Natural killer cell (primary cell): ENCODE measurements around the gene DLG5. TPM values are rescaled to one million over a fixed set of nuclear protein-coding genes. Genes with fewer than 3 reads are reported as not detected.

Experiments used
- ATAC-seq, 3 donors: fragments of 150-1000 bp in 2 of 3; fragments of 200-7000 bp in 1 of 3; cut with Tn5 transposase; 1 replicate in 1 of 3; 2 replicates in 2 of 3; pipeline ENCODE4 v1.10.0; 2021; ENCODE audit warnings: mild to moderate bottlenecking in 2 of 3, moderate library complexity in 2 of 3
- DNase-seq, 2 donors: peaks; one replicate each; pipeline versions ENCODE4 v3.0.0 to v3.0.0-alpha.2; 2013 to 2021; ENCODE audit warnings: mixed read lengths in 1 of 2
- H3K27ac ChIP-seq: one replicate; pipeline ENCODE4 v1.5.1; 2013; ENCODE audit warnings: mild to moderate bottlenecking, low read length
- H3K27me3 ChIP-seq: one replicate; pipeline ENCODE4 v1.6.1; 2013; ENCODE audit warnings: low read length; ENCODE audit not compliant: control insufficient read depth, insufficient read depth
- H3K36me3 ChIP-seq: one replicate; pipeline ENCODE4 v1.6.1; 2013; ENCODE audit warnings: low read length; ENCODE audit not compliant: control insufficient read depth, insufficient read depth
- H3K4me1 ChIP-seq: one replicate; pipeline ENCODE4 v1.6.1; 2013; ENCODE audit warnings: low read length; ENCODE audit not compliant: control insufficient read depth, insufficient read depth
- H3K4me3 ChIP-seq: one replicate; pipeline ENCODE4 v1.5.1; 2013; ENCODE audit warnings: low read length
- H3K9me3 ChIP-seq: one replicate; pipeline ENCODE4 v1.6.1; 2013; ENCODE audit warnings: low read length; ENCODE audit not compliant: control insufficient read depth, insufficient read depth
- H3K27ac Mint-ChIP-seq, 2 donors: one replicate each; pipeline ENCODE4 v1.8.0; 2022; ENCODE audit warnings: mild to moderate bottlenecking in 2 of 2, mixed read lengths in 2 of 2, moderate library complexity in 1 of 2
- H3K27me3 Mint-ChIP-seq, 2 donors: one replicate each; pipeline ENCODE4 v1.8.0; 2022; ENCODE audit warnings: low read depth in 2 of 2, mixed read lengths in 2 of 2
- H3K36me3 Mint-ChIP-seq: one replicate; pipeline ENCODE4 v1.8.0; 2022; ENCODE audit warnings: mixed read lengths
- H3K4me1 Mint-ChIP-seq, 2 donors: one replicate each; pipeline ENCODE4 v1.8.0; 2022; ENCODE audit warnings: mixed read lengths in 2 of 2
- H3K4me3 Mint-ChIP-seq: one replicate; pipeline ENCODE4 v1.8.0; 2022; ENCODE audit warnings: mild to moderate bottlenecking, moderate library complexity, mixed read lengths
- H3K9me3 Mint-ChIP-seq, 2 donors: one replicate each; pipeline ENCODE4 v1.8.0; 2022; ENCODE audit warnings: mixed read lengths in 2 of 2
- CTCF ChIP-seq: fragments of 200-600 bp; IDR thresholded peaks from one replicate; pipeline ENCODE4 v1.8.0; 2022; ENCODE audit warnings: antibody characterized with exemption
- WGBS: methylation state at CpG from one replicate; pipeline ENCODE4 v1.1.7; 2013; ENCODE audit warnings: missing lambda C conversion rate; ENCODE audit not compliant: insufficient coverage; 5-methylcytosine and 5-hydroxymethylcytosine counted together
- intact Hi-C: fragments of 100-400 bp; cut with micrococcal nuclease; formaldehyde crosslinking; loops from one replicate; pipeline ENCODE4 v1.14.2; 2022
- total RNA-seq, 4 donors: library from RNA; stranded (reverse); fragments of 120-200 nt in 1 of 4; gene quantifications; one replicate each; pipeline versions ENCODE4 v1.2.3 to v1.2.4, GENCODE V29; 2013 to 2022

DLG5 gene
- total RNA-seq, 3 donors from 2014 or later (not counting 1 experiment from before 2014, with no cell fraction given), result 52.8 to 75.0 (median 52.9) TPM

- Histone ChIP-seq H3K36me3 (peaks cover 68% of the 10 kb centered on the region), H3K4me1 (no peaks in the 10 kb centered on the region), H3K27ac (no peak overlapping the region), H3K4me3 (no peak overlapping the region), H3K9me3 (no peaks in the 10 kb centered on the region), H3K27me3 (no peaks in the 10 kb centered on the region)
- WGBS, result 81% methylated on average over 8 of the region's 9 CpGs
- DNase-seq, result no peak
- no peaks in the 10 kb centered on the region for H3K9me3 Mint-ChIP-seq
- no peaks in the 10 kb centered on the region for H3K4me1 Mint-ChIP-seq
- no peaks in the 10 kb centered on the region for H3K27me3 Mint-ChIP-seq
- no peak for ATAC-seq
- peaks cover 8% of the 10 kb centered on the region for H3K36me3 Mint-ChIP-seq
- TF ChIP-seq CTCF, result no peak
- no peak overlapping the region for H3K27ac Mint-ChIP-seq
- no peak overlapping the region for H3K4me3 Mint-ChIP-seq
- intact Hi-C loops, result no loop called here
Measured at GRCh38 chr10:77820349-77820748, 106.2 kb downstream of the DLG5 start.

- no peak overlapping the region for H3K27ac ChIP-seq
- no peak overlapping the region for H3K27ac Mint-ChIP-seq
- H3K27me3 Mint-ChIP-seq, result no peaks in the 10 kb centered on the region
Measured at GRCh38 chr10:77819210-77820112, 107.1 kb downstream of the DLG5 start.

GRCh38 chr10:77818378-77818777, 108.2 kb downstream of the DLG5 start:
- Histone ChIP-seq H3K4me3 (no peak overlapping the region), H3K27ac (no peak overlapping the region), H3K9me3 (no peaks in the 10 kb centered on the region), H3K36me3 (peaks cover 68% of the 10 kb centered on the region), H3K27me3 (no peaks in the 10 kb centered on the region), H3K4me1 (no peaks in the 10 kb centered on the region)
- peaks cover 8% of the 10 kb centered on the region for H3K36me3 Mint-ChIP-seq
- peak overlapping the region in 1 of 2 donors; percentile 37 for H3K27ac Mint-ChIP-seq
- 86% methylated on average over 4 of the region's 4 CpGs for WGBS
- DNase-seq (no peak), ATAC-seq (no peak)
- no peaks in the 10 kb centered on the region for H3K27me3 Mint-ChIP-seq
- no peak for TF ChIP-seq CTCF
- intact Hi-C loops, result no loop called here
- H3K4me3 Mint-ChIP-seq, result no peak overlapping the region
- H3K9me3 Mint-ChIP-seq, result no peaks in the 10 kb centered on the region
- no peaks in the 10 kb centered on the region for H3K4me1 Mint-ChIP-seq

More at GRCh38 chr10:77819210-77820112, 107.1 kb downstream of the DLG5 start:
- no peak for TF ChIP-seq CTCF
- H3K4me1 ChIP-seq, result no peaks in the 10 kb centered on the region
- no peak overlapping the region for H3K4me3 ChIP-seq
- no peaks in the 10 kb centered on the region for H3K27me3 ChIP-seq
- intact Hi-C loops, result no loop called here
- H3K36me3 Mint-ChIP-seq, result peaks cover 8% of the 10 kb centered on the region
- H3K9me3 Mint-ChIP-seq, result no peaks in the 10 kb centered on the region
- H3K4me3 Mint-ChIP-seq, result no peak overlapping the region
- H3K9me3 ChIP-seq, result no peaks in the 10 kb centered on the region
- ATAC-seq (no peak), DNase-seq (no peak)
- WGBS, result 98% methylated on average over 18 of the region's 20 CpGs
- H3K36me3 ChIP-seq, result peaks cover 71% of the 10 kb centered on the region
- no peaks in the 10 kb centered on the region for H3K4me1 Mint-ChIP-seq
